ENCODE measurements around the gene TTC27. TPM values are rescaled to one million over a fixed set of nuclear protein-coding genes. Genes with fewer than 3 reads are reported as not detected.

TTC27 gene
- total and polyA plus RNA-seq, 10 of the 15 experiments (the other 5 are each of a cell fraction or from before 2014, with no cell fraction given) = 20.4 to 34.9 (median 26.0) TPM

DNA sequence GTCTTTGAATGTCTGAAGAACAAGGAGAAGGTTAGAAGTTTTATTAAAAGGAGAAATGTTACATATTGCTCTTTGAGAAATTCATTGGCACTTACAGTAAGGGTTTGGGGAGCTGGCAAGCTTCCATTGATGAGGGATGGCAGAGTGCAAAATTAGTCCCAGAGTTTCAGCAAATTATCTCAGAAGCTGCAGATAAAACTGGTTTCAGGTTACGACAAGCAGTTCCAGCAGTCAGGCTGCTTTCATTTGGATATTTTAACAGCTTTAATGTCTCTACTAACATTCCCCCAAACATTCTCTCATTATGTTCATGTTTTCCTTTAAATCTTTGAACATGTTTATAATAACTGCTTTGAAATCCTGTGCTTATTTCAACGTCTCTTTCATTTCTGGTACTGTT lies 153.1 kb downstream of the TTC27 start:
- TF ChIP-seq CBX5 (IDR thresholded peaks at IDR 0.05; ENCODE audit: low read depth) (no peak), BRCA1 (IDR thresholded peaks at IDR 0.05; ENCODE audit: low read depth, low read length) (no peak), PML (IDR thresholded peaks at IDR 0.05; ENCODE audit: low read length) (no peak), ZNF622 (IDR thresholded peaks at IDR 0.05) (no peak), HDGF (IDR thresholded peaks at IDR 0.05) (no peak), ZNF24 (IDR thresholded peaks at IDR 0.05) (no peak), NFYB (IDR thresholded peaks at IDR 0.05; ENCODE audit: insufficient read depth, low read depth, low read length) (no peak), MYB (IDR thresholded peaks at IDR 0.05; ENCODE audit: borderline replicate concordance, low read depth, low read length) (no peak)
- TF ChIP-seq, protein P1, sequence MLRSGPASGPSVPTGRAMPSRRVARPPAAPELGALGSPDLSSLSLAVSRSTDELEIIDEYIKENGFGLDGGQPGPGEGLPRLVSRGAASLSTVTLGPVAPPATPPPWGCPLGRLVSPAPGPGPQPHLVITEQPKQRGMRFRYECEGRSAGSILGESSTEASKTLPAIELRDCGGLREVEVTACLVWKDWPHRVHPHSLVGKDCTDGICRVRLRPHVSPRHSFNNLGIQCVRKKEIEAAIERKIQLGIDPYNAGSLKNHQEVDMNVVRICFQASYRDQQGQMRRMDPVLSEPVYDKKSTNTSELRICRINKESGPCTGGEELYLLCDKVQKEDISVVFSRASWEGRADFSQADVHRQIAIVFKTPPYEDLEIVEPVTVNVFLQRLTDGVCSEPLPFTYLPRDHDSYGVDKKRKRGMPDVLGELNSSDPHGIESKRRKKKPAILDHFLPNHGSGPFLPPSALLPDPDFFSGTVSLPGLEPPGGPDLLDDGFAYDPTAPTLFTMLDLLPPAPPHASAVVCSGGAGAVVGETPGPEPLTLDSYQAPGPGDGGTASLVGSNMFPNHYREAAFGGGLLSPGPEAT (IDR thresholded peaks at IDR 0.05; ENCODE audit: low read depth) = no peak
- TF ChIP-seq, protein P2, sequence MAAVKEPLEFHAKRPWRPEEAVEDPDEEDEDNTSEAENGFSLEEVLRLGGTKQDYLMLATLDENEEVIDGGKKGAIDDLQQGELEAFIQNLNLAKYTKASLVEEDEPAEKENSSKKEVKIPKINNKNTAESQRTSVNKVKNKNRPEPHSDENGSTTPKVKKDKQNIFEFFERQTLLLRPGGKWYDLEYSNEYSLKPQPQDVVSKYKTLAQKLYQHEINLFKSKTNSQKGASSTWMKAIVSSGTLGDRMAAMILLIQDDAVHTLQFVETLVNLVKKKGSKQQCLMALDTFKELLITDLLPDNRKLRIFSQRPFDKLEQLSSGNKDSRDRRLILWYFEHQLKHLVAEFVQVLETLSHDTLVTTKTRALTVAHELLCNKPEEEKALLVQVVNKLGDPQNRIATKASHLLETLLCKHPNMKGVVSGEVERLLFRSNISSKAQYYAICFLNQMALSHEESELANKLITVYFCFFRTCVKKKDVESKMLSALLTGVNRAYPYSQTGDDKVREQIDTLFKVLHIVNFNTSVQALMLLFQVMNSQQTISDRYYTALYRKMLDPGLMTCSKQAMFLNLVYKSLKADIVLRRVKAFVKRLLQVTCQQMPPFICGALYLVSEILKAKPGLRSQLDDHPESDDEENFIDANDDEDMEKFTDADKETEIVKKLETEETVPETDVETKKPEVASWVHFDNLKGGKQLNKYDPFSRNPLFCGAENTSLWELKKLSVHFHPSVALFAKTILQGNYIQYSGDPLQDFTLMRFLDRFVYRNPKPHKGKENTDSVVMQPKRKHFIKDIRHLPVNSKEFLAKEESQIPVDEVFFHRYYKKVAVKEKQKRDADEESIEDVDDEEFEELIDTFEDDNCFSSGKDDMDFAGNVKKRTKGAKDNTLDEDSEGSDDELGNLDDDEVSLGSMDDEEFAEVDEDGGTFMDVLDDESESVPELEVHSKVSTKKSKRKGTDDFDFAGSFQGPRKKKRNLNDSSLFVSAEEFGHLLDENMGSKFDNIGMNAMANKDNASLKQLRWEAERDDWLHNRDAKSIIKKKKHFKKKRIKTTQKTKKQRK (IDR thresholded peaks at IDR 0.05; ENCODE audit: low read depth, low read length) = no peak
- FAIRE-seq = peak; percentile 59
- Histone ChIP-seq H3K27ac (ENCODE audit: control insufficient read depth, insufficient read depth) (no peak overlapping the region), H3K79me2 (ENCODE audit: control insufficient read depth, insufficient read depth, low read length) (no peaks in the 10 kb centered on the region), H3K27me3 (replicated peaks in 1 of 2; ENCODE audit: control insufficient read depth in 2 of 2, insufficient read depth in 2 of 2, low read length in 1 of 2) (no peaks in the 10 kb centered on the region), H3K4me3 (no peak overlapping the region), H3K9ac (ENCODE audit: control insufficient read depth, insufficient read depth, low read length) (no peak overlapping the region), H2AFZ (ENCODE audit: control insufficient read depth, low read depth, low read length) (no peak overlapping the region), H3K4me1 (ENCODE audit: control insufficient read depth, insufficient read depth, low read length) (no peaks in the 10 kb centered on the region), H3K36me3 (ENCODE audit: control insufficient read depth in 2 of 2, insufficient read depth in 2 of 2, low read length in 1 of 2) (no peaks in the 10 kb centered on the region; a peak in 1 of 4 replicates), H4K20me1 (ENCODE audit: control insufficient read depth, insufficient read depth) (no peaks in the 10 kb centered on the region), H3K4me2 (ENCODE audit: control insufficient read depth, insufficient read depth) (no peak overlapping the region), H3K9me3 (replicated peaks; ENCODE audit: control insufficient read depth, insufficient read depth, low read length) (peaks cover 5% of the 10 kb centered on the region; the same call in 2 of the 3 replicates)
- ChIA-PET RAD21 (ENCODE audit: unreplicated experiment) (interaction anchor here (0.7 kb wide), 1 partner anchor 14 kb away, joined by 3 read pairs; no protein-coding TSS in a partner anchor), POLR2A (no interaction called here), SMC1A (ENCODE audit: uncharacterized antibody, unreplicated experiment) (interaction anchor here (0.7 kb wide), 1 partner anchor 45 kb away, joined by 3 read pairs; no protein-coding TSS in a partner anchor), CTCF (interaction anchor here (1.0 kb wide), 1 partner anchor 599 kb away, joined by 3 read pairs; no protein-coding TSS in a partner anchor)
- no peak for ATAC-seq
- DNase-seq (ENCODE audit: low read depth, low spot score) = no peak
- no TSS peak for BruUV-seq (replicated peaks)
- 75% methylated on average over 2 of the region's 2 CpGs for WGBS (ENCODE audit: insufficient coverage, insufficient replicate concordance, low lambda C conversion rate, missing lambda C conversion rate)
- intact Hi-C loops (cut with micrococcal nuclease; ENCODE audit: unreplicated experiment) (no loop called here), in situ Hi-C loops (cut with MboI) (no loop called here)
